LNCAP (cell line): ENCODE data around the gene HDAC4.

Experiments used
- TF ChIP-seq, protein P1 (sequence below): fragments of 450-650 bp; IDR thresholded peaks from 2 replicates; pipeline ENCODE4 v1.5.1; 2017; ENCODE audit warnings: mild to moderate bottlenecking

The HDAC4 gene

DNA sequence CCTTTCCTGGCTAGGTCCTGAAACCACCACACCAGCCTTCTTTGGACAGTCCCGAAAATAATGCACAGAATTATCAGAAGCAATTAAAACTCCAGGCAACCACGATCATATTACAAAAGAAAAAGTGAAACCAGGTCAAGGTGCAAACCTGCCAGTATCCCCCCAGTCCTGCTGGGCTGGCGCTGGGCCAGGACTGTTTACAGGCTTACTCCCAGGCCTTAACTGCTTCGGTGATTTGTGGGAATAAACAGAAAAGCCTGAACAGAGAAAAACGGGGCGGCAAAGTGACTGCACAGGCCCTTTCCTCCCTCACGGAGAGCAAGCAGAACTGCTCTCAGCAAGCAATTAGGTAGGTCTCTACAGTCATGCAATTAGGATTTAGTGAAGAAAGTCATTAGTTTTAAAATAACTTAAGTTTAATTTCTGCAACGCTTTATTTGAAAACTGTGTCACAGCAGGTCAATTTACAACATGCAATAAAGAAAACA, 1.3 kb downstream of the HDAC4 start:
- TF ChIP-seq, protein P1, sequence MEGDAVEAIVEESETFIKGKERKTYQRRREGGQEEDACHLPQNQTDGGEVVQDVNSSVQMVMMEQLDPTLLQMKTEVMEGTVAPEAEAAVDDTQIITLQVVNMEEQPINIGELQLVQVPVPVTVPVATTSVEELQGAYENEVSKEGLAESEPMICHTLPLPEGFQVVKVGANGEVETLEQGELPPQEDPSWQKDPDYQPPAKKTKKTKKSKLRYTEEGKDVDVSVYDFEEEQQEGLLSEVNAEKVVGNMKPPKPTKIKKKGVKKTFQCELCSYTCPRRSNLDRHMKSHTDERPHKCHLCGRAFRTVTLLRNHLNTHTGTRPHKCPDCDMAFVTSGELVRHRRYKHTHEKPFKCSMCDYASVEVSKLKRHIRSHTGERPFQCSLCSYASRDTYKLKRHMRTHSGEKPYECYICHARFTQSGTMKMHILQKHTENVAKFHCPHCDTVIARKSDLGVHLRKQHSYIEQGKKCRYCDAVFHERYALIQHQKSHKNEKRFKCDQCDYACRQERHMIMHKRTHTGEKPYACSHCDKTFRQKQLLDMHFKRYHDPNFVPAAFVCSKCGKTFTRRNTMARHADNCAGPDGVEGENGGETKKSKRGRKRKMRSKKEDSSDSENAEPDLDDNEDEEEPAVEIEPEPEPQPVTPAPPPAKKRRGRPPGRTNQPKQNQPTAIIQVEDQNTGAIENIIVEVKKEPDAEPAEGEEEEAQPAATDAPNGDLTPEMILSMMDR, result no peak

DNA sequence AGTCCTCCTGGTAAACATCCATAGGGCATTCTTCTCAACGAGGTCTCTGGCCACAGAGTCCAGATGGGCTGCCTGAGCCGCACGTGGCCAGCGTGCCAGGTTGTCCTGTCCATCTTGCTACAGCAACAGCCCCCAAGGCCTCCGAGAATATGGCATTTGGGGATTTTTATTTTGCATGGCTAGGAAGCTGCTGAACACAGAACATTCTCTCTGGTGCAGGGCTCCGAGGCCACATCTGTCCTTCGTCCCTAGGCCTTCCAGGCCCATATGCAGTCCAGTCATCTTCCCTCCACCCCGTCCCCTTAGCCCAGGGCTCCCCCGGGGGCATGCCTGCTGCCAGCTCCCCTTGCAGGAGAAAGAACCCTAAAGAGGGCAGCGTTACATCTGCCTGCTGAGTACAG, 2.3 kb downstream of the HDAC4 start:
- TF ChIP-seq, protein P1, result no peak

- TF ChIP-seq, protein P1, result no peak
Measured at GRCh38 chr2:239397931-239398471, 2.8 kb downstream of the HDAC4 start.

GRCh38 chr2:239396881-239397681, 3.7 kb downstream of the HDAC4 start:
- TF ChIP-seq, protein P1, result peak; percentile 31

DNA sequence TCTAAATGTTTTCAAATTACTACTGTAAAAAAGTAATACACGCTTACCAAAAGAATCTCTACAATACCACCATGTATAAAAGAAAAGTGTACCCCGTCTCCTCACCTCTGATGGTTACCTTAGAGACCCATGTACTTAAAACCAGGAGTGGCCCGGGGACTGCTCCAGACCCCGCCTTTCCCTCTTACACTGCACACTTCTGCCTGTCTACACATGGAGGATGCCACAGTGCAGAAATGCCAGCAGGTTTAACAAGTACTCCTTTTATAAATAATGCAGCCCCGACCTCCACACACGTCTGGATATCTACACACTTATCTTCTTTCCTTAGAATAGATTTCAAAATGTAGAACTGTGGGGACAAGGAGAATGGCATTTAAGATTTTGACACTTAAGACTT, 5.3 kb downstream of the HDAC4 start:
- TF ChIP-seq, protein P1, result no peak

DNA sequence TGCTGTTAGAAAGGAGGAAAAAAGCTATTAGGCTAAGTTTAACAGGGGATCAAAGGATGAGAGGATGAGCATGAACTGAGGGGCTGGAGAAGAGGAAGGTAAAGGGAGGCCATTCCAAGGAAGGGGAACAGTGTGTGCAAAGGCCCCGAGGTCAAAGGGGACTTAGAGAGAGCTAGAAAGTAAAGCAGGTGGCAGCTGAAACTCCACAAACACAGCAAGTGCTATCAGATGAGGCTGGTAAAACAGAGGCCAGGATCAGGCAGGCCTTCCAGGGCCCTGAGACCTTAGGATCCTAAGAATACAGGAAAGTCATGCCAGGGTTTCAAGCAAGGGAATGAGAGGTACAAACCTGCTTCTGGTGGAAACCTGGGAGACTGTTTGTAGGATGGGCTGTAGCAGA, 5.8 kb downstream of the HDAC4 start:
- TF ChIP-seq, protein P1, result no peak

GRCh38 chr2:239394346-239394945, 6.4 kb downstream of the HDAC4 start:
- TF ChIP-seq, protein P1, result no peak
